Thyroid gland (tissue), 4 donors: ENCODE data around the gene WSB2.

ENCODE experiments used
- POLR2A ChIP-seq, 2 donors: fragments of 450-650 bp; IDR thresholded peaks; one replicate each; pipeline ENCODE4 v1.6.1; 2017; ENCODE audit warnings: antibody characterized with exemption in 2 of 2, mild to moderate bottlenecking in 2 of 2, moderate library complexity in 1 of 2
- TF ChIP-seq, protein P1 (sequence below), 6 experiments: fragments of 200-600 bp in 3 of 6; fragments of 450-650 bp in 3 of 6; sonication (generic) in 3 of 6; IDR thresholded peaks; one replicate each; pipeline ENCODE4 v1.5.1; 2016 to 2019; ENCODE audit warnings: antibody characterized with exemption in 6 of 6, mild to moderate bottlenecking in 2 of 6, inconsistent platforms in 1 of 6, moderate library complexity in 1 of 6

DNA sequence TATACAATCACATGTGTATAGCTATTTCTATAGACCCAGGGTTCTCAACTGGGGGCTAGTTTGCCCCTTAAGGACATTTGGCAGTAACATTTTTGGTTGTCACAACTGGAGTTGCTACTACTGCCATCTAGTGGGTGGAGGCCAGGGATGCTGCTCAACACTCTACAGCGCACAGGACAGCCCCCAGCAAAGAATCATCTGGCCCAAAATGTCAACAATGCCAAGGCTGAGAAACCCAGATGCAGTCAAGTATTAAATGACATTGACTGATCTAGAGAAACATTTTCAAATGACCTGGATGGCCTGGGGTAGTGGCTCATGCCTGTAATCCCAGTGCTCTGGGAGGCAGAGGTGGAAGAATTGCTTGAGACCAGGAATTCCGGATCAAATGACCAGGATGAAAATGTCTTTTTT, 5.8 kb downstream of the WSB2 start:
- TF ChIP-seq, protein P1, sequence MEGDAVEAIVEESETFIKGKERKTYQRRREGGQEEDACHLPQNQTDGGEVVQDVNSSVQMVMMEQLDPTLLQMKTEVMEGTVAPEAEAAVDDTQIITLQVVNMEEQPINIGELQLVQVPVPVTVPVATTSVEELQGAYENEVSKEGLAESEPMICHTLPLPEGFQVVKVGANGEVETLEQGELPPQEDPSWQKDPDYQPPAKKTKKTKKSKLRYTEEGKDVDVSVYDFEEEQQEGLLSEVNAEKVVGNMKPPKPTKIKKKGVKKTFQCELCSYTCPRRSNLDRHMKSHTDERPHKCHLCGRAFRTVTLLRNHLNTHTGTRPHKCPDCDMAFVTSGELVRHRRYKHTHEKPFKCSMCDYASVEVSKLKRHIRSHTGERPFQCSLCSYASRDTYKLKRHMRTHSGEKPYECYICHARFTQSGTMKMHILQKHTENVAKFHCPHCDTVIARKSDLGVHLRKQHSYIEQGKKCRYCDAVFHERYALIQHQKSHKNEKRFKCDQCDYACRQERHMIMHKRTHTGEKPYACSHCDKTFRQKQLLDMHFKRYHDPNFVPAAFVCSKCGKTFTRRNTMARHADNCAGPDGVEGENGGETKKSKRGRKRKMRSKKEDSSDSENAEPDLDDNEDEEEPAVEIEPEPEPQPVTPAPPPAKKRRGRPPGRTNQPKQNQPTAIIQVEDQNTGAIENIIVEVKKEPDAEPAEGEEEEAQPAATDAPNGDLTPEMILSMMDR (IDR thresholded peaks at IDR 0.05): peak in 5 of 6 experiments; percentile 51 to 79 (median 66)
- no peak for TF ChIP-seq POLR2A (IDR thresholded peaks at IDR 0.05)
